Ascending aorta (tissue), 2 donors: ENCODE data around the gene CPLANE2. TPM values are rescaled to one million over a fixed set of nuclear protein-coding genes. Genes with fewer than 3 reads are reported as not detected.

ENCODE experiments used
- DNase-seq, 2 donors: peaks; one replicate each; pipeline ENCODE4 v3.0.0-alpha.2; 2019; ENCODE audit warnings: low spot score in 2 of 2
- H3K27ac ChIP-seq, 2 donors: fragments of 200-600 bp; sonication (generic); one replicate each; pipeline ENCODE4 v1.5.1; 2016 to 2017; ENCODE audit warnings: mild to moderate bottlenecking in 1 of 2
- H3K27me3 ChIP-seq: fragments of 200-600 bp; sonication (generic); one replicate; pipeline ENCODE4 v1.5.1; 2017
- H3K36me3 ChIP-seq, 2 donors: fragments of 200-600 bp; sonication (generic); one replicate each; pipeline ENCODE4 v1.5.1; 2016
- H3K4me1 ChIP-seq, 2 donors: fragments of 200-600 bp; sonication (generic); one replicate each; pipeline ENCODE4 v1.5.1; 2016 to 2017; ENCODE audit warnings: mild to moderate bottlenecking in 1 of 2
- H3K4me3 ChIP-seq, 2 donors: fragments of 200-600 bp; sonication (generic); one replicate each; pipeline ENCODE4 v1.5.1; 2016 to 2017; ENCODE audit warnings: mild to moderate bottlenecking in 1 of 2
- H3K9me3 ChIP-seq, 2 donors: fragments of 200-600 bp; sonication (generic); one replicate each; pipeline ENCODE4 v1.5.1; 2016
- CTCF ChIP-seq, 3 experiments: fragments of 200-600 bp in 2 of 3; fragments of 450-650 bp in 1 of 3; sonication (generic) in 2 of 3; IDR thresholded peaks; one replicate each; pipeline ENCODE4 v1.5.1; 2016 to 2019; ENCODE audit warnings: antibody characterized with exemption in 3 of 3, mild to moderate bottlenecking in 1 of 3, moderate library complexity in 1 of 3
- intact Hi-C: fragments of 100-400 bp; cut with DNase I; formaldehyde crosslinking; loops from one replicate; pipeline ENCODE4 v1.15.1; 2023
- total RNA-seq: library from RNA; depleted of rRNA; stranded (reverse); fragments of >200 nt; gene quantifications from one replicate; pipeline ENCODE4 v1.1.0, GENCODE V29; 2016

CPLANE2 gene
- total RNA-seq, 1 donor from 2014 or later = not detected

- Histone ChIP-seq H3K4me1 (peaks cover 4 to 13% of the 10 kb centered on the region in 2 donors), H3K27ac (no peak overlapping the region), H3K4me3 (no peak overlapping the region), H3K36me3 (no peaks in the 10 kb centered on the region), H3K9me3 (no peaks in the 10 kb centered on the region), H3K27me3 (no peaks in the 10 kb centered on the region)
- no peak for DNase-seq
- intact Hi-C loops = no loop called here
- no peak for TF ChIP-seq CTCF (IDR thresholded peaks at IDR 0.05)
Measured at GRCh38 chr1:16195518-16195905, 41.5 kb downstream of the CPLANE2 start.

- no peak overlapping the region for H3K27ac ChIP-seq
- H3K27me3 ChIP-seq = no peaks in the 10 kb centered on the region
- no peak for TF ChIP-seq CTCF (IDR thresholded peaks at IDR 0.05)
- no peaks in the 10 kb centered on the region for H3K9me3 ChIP-seq
- H3K4me3 ChIP-seq = no peak overlapping the region
- DNase-seq = no peak
- H3K4me1 ChIP-seq = peaks cover 6 to 22% of the 10 kb centered on the region in 2 donors
- no peaks in the 10 kb centered on the region for H3K36me3 ChIP-seq
- intact Hi-C loops = no loop called here
Measured at GRCh38 chr1:16191916-16192546, 45.0 kb downstream of the CPLANE2 start.

- H3K36me3 ChIP-seq = no peaks in the 10 kb centered on the region
- H3K4me3 ChIP-seq = no peak overlapping the region
- TF ChIP-seq CTCF (IDR thresholded peaks at IDR 0.05) = no peak
- no peak for DNase-seq
- peaks cover 6 to 22% of the 10 kb centered on the region in 2 donors for H3K4me1 ChIP-seq
- intact Hi-C loops = no loop called here
- H3K9me3 ChIP-seq = no peaks in the 10 kb centered on the region
- H3K27me3 ChIP-seq = no peaks in the 10 kb centered on the region
- H3K27ac ChIP-seq = no peak overlapping the region
Measured at GRCh38 chr1:16191309-16191708, 45.7 kb downstream of the CPLANE2 start.

GRCh38 chr1:16189921-16190621 is 46.9 kb downstream of the CPLANE2 start:
- DNase-seq = no peak
- Histone ChIP-seq H3K4me3 (no peak overlapping the region), H3K4me1 (peaks cover 6 to 20% of the 10 kb centered on the region in 2 donors), H3K27ac (no peak overlapping the region), H3K9me3 (no peaks in the 10 kb centered on the region), H3K27me3 (no peaks in the 10 kb centered on the region), H3K36me3 (no peaks in the 10 kb centered on the region)
- no peak for TF ChIP-seq CTCF (IDR thresholded peaks at IDR 0.05)
- intact Hi-C loops = loop anchor here (5.0 kb wide), 1 partner anchor 57 kb away; no protein-coding TSS in a partner anchor

GRCh38 chr1:16189003-16189402 is 48.0 kb downstream of the CPLANE2 start:
- Histone ChIP-seq H3K27me3 (no peaks in the 10 kb centered on the region), H3K36me3 (no peaks in the 10 kb centered on the region), H3K9me3 (no peaks in the 10 kb centered on the region), H3K4me1 (peaks cover 6 to 20% of the 10 kb centered on the region in 2 donors), H3K4me3 (no peak overlapping the region), H3K27ac (no peak overlapping the region)
- intact Hi-C loops = loop anchor here (5.0 kb wide), 1 partner anchor 58 kb away; no protein-coding TSS in a partner anchor
- no peak for TF ChIP-seq CTCF (IDR thresholded peaks at IDR 0.05)
- no peak for DNase-seq
